Mucosa of descending colon (tissue), 3 donors: ENCODE results near the gene COL8A1. TPM values are rescaled to one million over a fixed set of nuclear protein-coding genes. Genes with fewer than 3 reads are reported as not detected.

ENCODE experiments used
- ATAC-seq: fragments of 200-7000 bp; cut with Tn5 transposase; one replicate; pipeline ENCODE4 v1.9.1; 2020; ENCODE audit warnings: mild to moderate bottlenecking, moderate library complexity
- DNase-seq, 3 donors: peaks; one replicate each; pipeline ENCODE4 v3.0.0-alpha.2; 2020
- H3K36me3 ChIP-seq: fragments of 200-600 bp; one replicate; pipeline ENCODE4 v1.8.0; 2021; ENCODE audit warnings: low read depth, mild to moderate bottlenecking
- H3K4me1 ChIP-seq: fragments of 200-600 bp; one replicate; pipeline ENCODE4 v1.8.0; 2021; ENCODE audit warnings: low read depth, mild to moderate bottlenecking
- H3K4me3 ChIP-seq: fragments of 200-600 bp; one replicate; pipeline ENCODE4 v1.8.0; 2021; ENCODE audit warnings: mild to moderate bottlenecking
- H3K9me3 ChIP-seq: fragments of 200-600 bp; one replicate; pipeline ENCODE4 v1.8.0; 2021; ENCODE audit warnings: mild to moderate bottlenecking
- CTCF ChIP-seq: fragments of 200-600 bp; IDR thresholded peaks from one replicate; pipeline ENCODE4 v1.8.0; 2022; ENCODE audit warnings: antibody characterized with exemption, mild to moderate bottlenecking
- intact Hi-C, 2 donors: fragments of 100-400 bp; cut with DNase I in 1 of 2; cut with micrococcal nuclease in 1 of 2; formaldehyde crosslinking; loops; one replicate each; pipeline versions ENCODE4 v1.11.0 to v1.11.1; 2022; cut with DNase I, micrococcal nuclease
- total RNA-seq, 3 donors: library from RNA; stranded (reverse); fragmentation: NEBNext Ultra II Directional in 2 of 3; extraction: Animal tissue kit (Norgen Biotek cat#: 25700) in 2 of 3; gene quantifications; one replicate each; pipeline versions ENCODE4 v1.2.1 to v1.2.4, GENCODE V29; 2021 to 2023
- donor health status: DM: no; HTN: no; CAD: no; lungs with moderate emphysema.
- donor health status: DM: no; HTN: no; CAD: no.
- donor health status: DM: no; HTN: yes; CAD: no.

COL8A1 gene
- total RNA-seq, 3 donors from 2014 or later = 0.75 to 7.6 (median 3.8) TPM

GRCh38 chr3:99640214-99640851 is 1.9 kb downstream of the COL8A1 start:
- no peak for TF ChIP-seq CTCF
- Histone ChIP-seq H3K4me3 (no peak overlapping the region), H3K36me3 (no peaks in the 10 kb centered on the region), H3K4me1 (no peaks in the 10 kb centered on the region), H3K9me3 (no peaks in the 10 kb centered on the region)
- no peak for ATAC-seq
- DNase-seq = no peak
- intact Hi-C loops = no loop called here

- H3K9me3 ChIP-seq = no peaks in the 10 kb centered on the region
- TF ChIP-seq CTCF = no peak
- intact Hi-C loops = no loop called here
- no peak overlapping the region for H3K4me3 ChIP-seq
- DNase-seq (no peak), ATAC-seq (no peak)
- H3K4me1 ChIP-seq = no peaks in the 10 kb centered on the region
- no peaks in the 10 kb centered on the region for H3K36me3 ChIP-seq
Observed at GRCh38 chr3:99641480-99641879, 3.1 kb downstream of the COL8A1 start.

GRCh38 chr3:99641982-99642381 is 3.6 kb downstream of the COL8A1 start:
- intact Hi-C loops = no loop called here
- TF ChIP-seq CTCF = no peak
- Histone ChIP-seq H3K36me3 (no peaks in the 10 kb centered on the region), H3K9me3 (no peaks in the 10 kb centered on the region), H3K4me1 (no peaks in the 10 kb centered on the region), H3K4me3 (no peak overlapping the region)
- DNase-seq (no peak), ATAC-seq (no peak)

GRCh38 chr3:99644017-99644416 is 5.6 kb downstream of the COL8A1 start:
- DNase-seq (no peak), ATAC-seq (no peak)
- intact Hi-C loops = no loop called here
- Histone ChIP-seq H3K4me3 (no peak overlapping the region), H3K4me1 (no peaks in the 10 kb centered on the region), H3K9me3 (no peaks in the 10 kb centered on the region), H3K36me3 (no peaks in the 10 kb centered on the region)
- TF ChIP-seq CTCF = no peak

- no peaks in the 10 kb centered on the region for H3K9me3 ChIP-seq
- H3K36me3 ChIP-seq = no peaks in the 10 kb centered on the region
- intact Hi-C loops = no loop called here
- no peak for TF ChIP-seq CTCF
- H3K4me1 ChIP-seq = no peaks in the 10 kb centered on the region
- ATAC-seq (no peak), DNase-seq (no peak)
- H3K4me3 ChIP-seq = no peak overlapping the region
Observed at GRCh38 chr3:99644746-99645145, 6.4 kb downstream of the COL8A1 start.
